RWPE2 (cell line): Measurements from ENCODE around the gene AHDC1.

Source experiments
- ATAC-seq: fragments of 200-7000 bp; cut with Tn5 transposase; 3 replicates; pipeline ENCODE4 v1.9.1; 2021; ENCODE audit warnings: low read depth
- DNase-seq: peaks from one replicate; pipeline ENCODE4 v3.0.0-alpha.2; 2020; ENCODE audit warnings: low spot score
- H3K27ac ChIP-seq: fragments of 450-650 bp; 2 replicates; pipeline ENCODE4 v1.5.1; 2017; ENCODE audit warnings: mild to moderate bottlenecking; ENCODE audit not compliant: poor library complexity, severe bottlenecking
- H3K27me3 ChIP-seq: fragments of 250-450 bp; sonication (Bioruptor Pico); 2 replicates; pipeline ENCODE4 v1.5.1; 2021; ENCODE audit warnings: mild to moderate bottlenecking, moderate library complexity; ENCODE audit not compliant: insufficient read depth, poor library complexity, severe bottlenecking
- H3K36me3 ChIP-seq: fragments of 250-450 bp; sonication (Bioruptor Pico); 2 replicates; pipeline ENCODE4 v1.5.1; 2020; ENCODE audit warnings: low read depth, mild to moderate bottlenecking, moderate library complexity
- H3K4me1 ChIP-seq: fragments of 250-450 bp; sonication (Bioruptor Pico); 2 replicates; pipeline ENCODE4 v1.5.1; 2021; ENCODE audit warnings: mild to moderate bottlenecking, moderate library complexity; ENCODE audit not compliant: insufficient read depth, poor library complexity, severe bottlenecking
- H3K4me3 ChIP-seq: fragments of 250-450 bp; sonication (Bioruptor Pico); 2 replicates; pipeline ENCODE4 v1.5.1; 2021; ENCODE audit warnings: mild to moderate bottlenecking, moderate library complexity; ENCODE audit not compliant: severe bottlenecking
- H3K9me3 ChIP-seq: fragments of 250-450 bp; sonication (Bioruptor Pico); 2 replicates; pipeline ENCODE4 v1.5.1; 2021; ENCODE audit warnings: mild to moderate bottlenecking, moderate library complexity; ENCODE audit not compliant: severe bottlenecking
- TF ChIP-seq, protein P1 (sequence below): fragments of 450-650 bp; IDR thresholded peaks from one replicate; pipeline ENCODE4 v1.5.1; 2017; ENCODE audit warnings: mild to moderate bottlenecking, moderate library complexity; ENCODE audit not compliant: poor library complexity, severe bottlenecking

AHDC1 gene

DNA sequence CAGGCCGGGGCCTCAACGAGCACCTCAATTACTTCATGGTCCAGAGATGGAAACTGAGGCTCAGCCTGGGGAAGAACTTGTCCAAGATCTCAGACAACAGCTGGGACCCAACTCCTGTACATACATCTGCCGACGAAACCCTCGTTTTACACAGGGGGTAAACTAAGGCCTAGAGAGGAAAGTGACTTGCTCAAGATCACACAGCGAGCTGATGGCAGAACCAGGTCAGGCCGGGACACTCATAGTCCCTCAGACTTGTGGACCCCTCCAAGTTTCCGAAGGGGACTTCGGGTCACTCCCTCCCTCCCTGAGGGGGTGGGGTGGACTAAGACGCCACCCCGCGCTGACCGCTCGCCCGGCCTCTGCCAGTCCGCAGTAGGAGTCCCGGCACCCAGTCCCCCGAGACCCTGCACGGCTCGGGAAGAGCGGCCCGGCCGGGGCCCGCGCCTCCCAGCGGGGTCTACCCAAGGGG, 114.4 kb downstream of the AHDC1 start:
- peak overlapping the region; percentile 83 for H3K27ac ChIP-seq
- ATAC-seq: peak; percentile 13
- DNase-seq: no peak

DNA sequence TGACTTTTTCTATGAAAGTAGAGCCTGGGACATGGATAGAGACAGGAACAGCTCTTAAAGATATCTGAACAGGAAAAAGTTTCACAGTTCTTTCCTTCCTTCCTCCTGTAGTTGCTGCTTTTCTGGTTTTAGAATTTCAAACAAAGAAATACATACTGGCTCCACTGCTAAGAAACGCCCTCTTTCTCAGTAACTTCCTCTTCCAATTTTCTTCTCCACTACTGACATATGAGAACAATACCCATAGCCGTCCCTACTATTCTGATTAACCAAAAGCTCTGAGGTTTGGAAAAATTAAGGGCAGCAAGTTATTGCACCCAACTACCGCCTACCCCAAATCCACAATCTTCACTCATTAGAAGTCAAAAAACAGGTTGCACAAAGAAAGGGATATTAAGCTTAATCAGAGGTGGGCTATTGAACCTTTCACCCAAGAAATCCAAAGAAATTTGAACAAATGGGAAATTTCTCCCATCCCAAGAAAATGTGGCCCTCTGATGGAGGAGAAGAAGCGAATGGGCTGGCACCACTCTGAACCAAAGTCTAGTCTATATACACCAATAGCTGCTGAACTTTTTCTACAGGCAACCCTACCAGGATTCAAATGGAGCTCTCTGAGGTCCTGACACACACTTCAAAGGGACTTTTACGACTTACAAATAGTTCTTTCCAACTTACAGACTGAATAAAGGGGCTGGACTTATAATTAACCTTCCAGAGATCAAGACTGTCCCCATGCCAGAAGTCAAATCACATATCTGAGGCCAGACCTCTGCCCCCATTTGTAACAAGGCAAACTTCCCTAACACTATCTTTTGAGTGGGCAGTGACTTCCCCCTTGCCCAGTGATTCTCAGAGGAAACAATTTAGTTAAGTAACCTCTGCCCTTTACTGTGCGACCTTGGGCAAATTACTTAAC, 115.7 kb downstream of the AHDC1 start:
- Histone ChIP-seq H3K27ac (peak overlapping the region; percentile 83), H3K9me3 (no peaks in the 10 kb centered on the region), H3K4me1 (peaks cover 11% of the 10 kb centered on the region), H3K27me3 (no peaks in the 10 kb centered on the region), H3K36me3 (peaks cover 17% of the 10 kb centered on the region), H3K4me3 (peak overlapping the region; percentile 93)
- DNase-seq (no peak), ATAC-seq (no peak)
- TF ChIP-seq, protein P1, sequence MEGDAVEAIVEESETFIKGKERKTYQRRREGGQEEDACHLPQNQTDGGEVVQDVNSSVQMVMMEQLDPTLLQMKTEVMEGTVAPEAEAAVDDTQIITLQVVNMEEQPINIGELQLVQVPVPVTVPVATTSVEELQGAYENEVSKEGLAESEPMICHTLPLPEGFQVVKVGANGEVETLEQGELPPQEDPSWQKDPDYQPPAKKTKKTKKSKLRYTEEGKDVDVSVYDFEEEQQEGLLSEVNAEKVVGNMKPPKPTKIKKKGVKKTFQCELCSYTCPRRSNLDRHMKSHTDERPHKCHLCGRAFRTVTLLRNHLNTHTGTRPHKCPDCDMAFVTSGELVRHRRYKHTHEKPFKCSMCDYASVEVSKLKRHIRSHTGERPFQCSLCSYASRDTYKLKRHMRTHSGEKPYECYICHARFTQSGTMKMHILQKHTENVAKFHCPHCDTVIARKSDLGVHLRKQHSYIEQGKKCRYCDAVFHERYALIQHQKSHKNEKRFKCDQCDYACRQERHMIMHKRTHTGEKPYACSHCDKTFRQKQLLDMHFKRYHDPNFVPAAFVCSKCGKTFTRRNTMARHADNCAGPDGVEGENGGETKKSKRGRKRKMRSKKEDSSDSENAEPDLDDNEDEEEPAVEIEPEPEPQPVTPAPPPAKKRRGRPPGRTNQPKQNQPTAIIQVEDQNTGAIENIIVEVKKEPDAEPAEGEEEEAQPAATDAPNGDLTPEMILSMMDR: no peak

More for the DNA sequence above, 114.4 kb downstream of the AHDC1 start:
- Histone ChIP-seq H3K4me3 (peak overlapping the region; percentile 93), H3K36me3 (peaks cover 9% of the 10 kb centered on the region), H3K4me1 (peaks cover 3% of the 10 kb centered on the region), H3K9me3 (no peaks in the 10 kb centered on the region), H3K27me3 (no peaks in the 10 kb centered on the region)
- TF ChIP-seq, protein P1: no peak

DNA sequence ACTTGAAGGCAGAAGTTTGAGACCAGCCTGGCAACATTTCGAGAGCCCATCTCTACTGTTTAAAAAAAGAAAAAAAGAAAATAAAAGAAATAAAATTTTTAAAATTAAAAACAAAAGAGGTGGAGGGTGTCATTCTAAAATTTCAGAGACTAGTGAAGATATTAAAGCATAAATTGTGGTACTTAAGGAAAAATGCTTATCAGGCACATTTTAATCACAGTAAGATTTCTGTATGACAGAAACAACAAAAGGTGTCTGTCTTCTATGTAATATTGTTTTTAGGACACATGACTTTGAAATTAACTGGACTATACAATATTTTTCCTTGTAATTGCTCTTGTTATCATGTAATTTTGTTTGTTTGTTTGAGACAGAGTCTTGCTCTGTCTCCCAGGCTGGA, 118.6 kb downstream of the AHDC1 start:
- H3K9me3 ChIP-seq: no peaks in the 10 kb centered on the region
- H3K36me3 ChIP-seq: peaks cover 17% of the 10 kb centered on the region
- TF ChIP-seq, protein P1: no peak
- H3K27me3 ChIP-seq: no peaks in the 10 kb centered on the region
- ATAC-seq (no peak), DNase-seq (no peak)
- H3K4me3 ChIP-seq: no peak overlapping the region
- H3K27ac ChIP-seq: no peak overlapping the region
- H3K4me1 ChIP-seq: peaks cover 26% of the 10 kb centered on the region
